ENCODE data around the gene SRSF3.
"Not testable (repeated sequence)": the region's sequence is repeated elsewhere in the genome, so short reads cannot be mapped to it uniquely, and the experiment has no call there.

SRSF3 gene

DNA sequence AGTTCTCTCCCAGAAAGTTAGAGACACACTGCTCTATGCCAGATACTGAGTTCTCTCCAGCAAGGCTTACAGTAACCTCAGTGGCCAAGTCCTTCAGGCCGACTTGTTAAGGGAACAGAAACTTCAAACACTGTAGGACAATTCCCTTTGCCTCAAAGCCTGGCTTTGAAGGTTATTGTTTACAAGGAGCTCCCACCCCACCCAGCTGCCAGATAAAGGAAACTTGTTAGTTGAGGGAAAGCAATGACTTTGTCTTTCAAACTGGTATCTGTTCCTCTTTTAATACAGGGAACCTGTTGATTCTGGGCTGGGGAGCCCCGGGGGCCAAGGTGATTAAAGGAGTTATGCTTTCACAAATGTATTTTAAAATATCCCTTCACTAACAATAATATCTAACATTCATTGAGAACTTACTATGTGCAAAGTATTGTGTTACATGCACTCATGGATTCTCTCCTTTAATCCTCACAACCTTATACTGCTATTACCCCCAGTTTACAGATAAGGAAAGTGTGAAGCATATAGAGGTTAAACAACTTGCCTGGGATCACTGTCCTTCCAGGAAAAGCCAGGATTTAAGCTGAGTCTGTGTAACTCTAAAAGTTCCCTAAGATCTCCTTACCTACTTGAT, 56.8 kb downstream of the SRSF3 start:
- no peak for DNase-seq

DNA sequence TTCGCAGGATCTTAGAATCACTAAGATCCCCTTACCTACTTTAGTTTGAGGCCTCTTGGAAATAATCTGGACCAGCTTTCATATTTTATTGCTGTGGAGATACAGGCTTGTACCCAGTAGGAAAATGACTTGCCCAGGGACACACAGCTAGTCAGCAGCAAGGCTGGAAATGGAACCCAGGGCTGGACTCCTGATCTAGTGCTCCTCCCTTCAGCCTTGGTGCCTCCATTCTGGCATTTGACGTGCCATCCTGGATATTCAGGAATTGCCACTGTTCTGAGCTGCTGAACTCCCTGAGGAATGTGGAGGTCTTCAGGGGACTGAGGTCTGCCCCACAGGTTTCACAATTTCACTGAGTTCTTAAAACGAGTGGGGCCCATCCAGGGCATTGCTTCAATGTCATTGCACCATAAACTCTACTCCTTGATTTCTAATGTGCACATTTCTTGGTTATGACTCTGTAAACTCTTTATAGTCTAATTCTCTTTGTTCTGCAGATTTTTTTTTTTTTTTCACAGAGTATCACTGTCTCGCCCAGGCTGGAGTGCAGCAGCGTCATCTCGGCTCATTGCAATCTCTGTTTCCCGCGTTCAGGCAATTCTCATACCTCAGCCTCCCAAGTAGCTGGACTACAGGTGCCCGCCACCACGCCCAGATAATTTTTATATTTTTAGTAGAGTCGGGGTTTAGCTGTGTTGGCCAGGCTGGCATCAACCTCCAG, 57.7 kb downstream of the SRSF3 start:
- DNase-seq, result no peak

DNA sequence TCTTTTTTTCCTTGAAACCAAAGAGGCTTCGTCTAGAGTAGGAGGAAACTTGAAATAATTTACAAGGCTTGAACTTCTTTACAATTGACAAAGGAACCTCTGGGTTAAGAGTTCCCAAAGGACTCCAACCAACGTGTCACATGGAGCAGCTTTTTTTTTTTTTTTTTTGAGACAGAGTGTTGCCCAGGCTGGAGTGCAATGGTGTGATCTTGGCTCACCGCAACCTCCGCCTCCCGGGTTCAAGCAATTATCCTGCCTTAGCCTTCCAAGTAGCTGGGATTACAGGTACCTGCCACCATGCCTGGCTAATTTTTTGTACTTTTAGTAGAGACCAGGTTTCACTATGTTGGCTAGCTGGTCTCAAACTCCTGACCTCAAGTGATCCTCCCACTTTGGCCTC, 60.3 kb downstream of the SRSF3 start:
- DNase-seq, result not testable (repeated sequence)

All from T-helper 9 cell (primary cell).